ENCODE measurements around the gene FOXJ1.

Gene FOXJ1

GRCh38 chr17:76176701-76177574 is 35.9 kb upstream of the FOXJ1 start:
- Histone ChIP-seq H3K4me1 (ENCODE audit: low read depth, poor library complexity, severe bottlenecking) (peaks cover 33% of the 10 kb centered on the region), H3K27me3 (ENCODE audit: insufficient read depth, low read depth) (no peaks in the 10 kb centered on the region), H3K36me3 (ENCODE audit: insufficient read depth) (no peaks in the 10 kb centered on the region), H3K4me3 (IDR thresholded peaks at IDR 0.05; ENCODE audit: insufficient read depth, low read depth, low read length) (no peak overlapping the region), H4K20me1 (ENCODE audit: insufficient read depth) (no peaks in the 10 kb centered on the region), H3K4me2 (no peak overlapping the region), H3K9ac (no peak overlapping the region), H3K79me2 (ENCODE audit: insufficient read depth, low read depth) (no peaks in the 10 kb centered on the region), H2AFZ (ENCODE audit: low read depth) (no peak overlapping the region), H3K27ac (no peak overlapping the region)
- no peak for TF ChIP-seq CTCF (conservative IDR thresholded peaks at IDR 0.05; ENCODE audit: low read depth, low read length)

GRCh38 chr17:76174037-76174436 is 33.0 kb upstream of the FOXJ1 start:
- H3K9ac ChIP-seq: no peak overlapping the region
- peaks cover 5% of the 10 kb centered on the region for H3K4me1 ChIP-seq (ENCODE audit: low read depth, poor library complexity, severe bottlenecking)
- no peak overlapping the region for H3K27ac ChIP-seq
- H3K4me2 ChIP-seq: no peak overlapping the region
- no peaks in the 10 kb centered on the region for H3K27me3 ChIP-seq (ENCODE audit: insufficient read depth, low read depth)
- H3K79me2 ChIP-seq (ENCODE audit: insufficient read depth, low read depth): no peaks in the 10 kb centered on the region
- TF ChIP-seq CTCF (conservative IDR thresholded peaks at IDR 0.05; ENCODE audit: low read depth, low read length): no peak
- no peaks in the 10 kb centered on the region for H4K20me1 ChIP-seq (ENCODE audit: insufficient read depth)
- H2AFZ ChIP-seq (ENCODE audit: low read depth): no peak overlapping the region
- H3K4me3 ChIP-seq (IDR thresholded peaks at IDR 0.05; ENCODE audit: insufficient read depth, low read depth, low read length): no peak overlapping the region
- H3K36me3 ChIP-seq (ENCODE audit: insufficient read depth): no peaks in the 10 kb centered on the region

GRCh38 chr17:76173474-76173873 is 32.4 kb upstream of the FOXJ1 start:
- H3K4me1 ChIP-seq (ENCODE audit: low read depth, poor library complexity, severe bottlenecking): no peaks in the 10 kb centered on the region
- no peak overlapping the region for H3K4me2 ChIP-seq
- no peak overlapping the region for H3K27ac ChIP-seq
- H3K9ac ChIP-seq: no peak overlapping the region
- H3K36me3 ChIP-seq (ENCODE audit: insufficient read depth): no peaks in the 10 kb centered on the region
- no peaks in the 10 kb centered on the region for H4K20me1 ChIP-seq (ENCODE audit: insufficient read depth)
- no peak overlapping the region for H3K4me3 ChIP-seq (IDR thresholded peaks at IDR 0.05; ENCODE audit: insufficient read depth, low read depth, low read length)
- H3K79me2 ChIP-seq (ENCODE audit: insufficient read depth, low read depth): no peaks in the 10 kb centered on the region
- no peaks in the 10 kb centered on the region for H3K27me3 ChIP-seq (ENCODE audit: insufficient read depth, low read depth)
- no peak for TF ChIP-seq CTCF (conservative IDR thresholded peaks at IDR 0.05; ENCODE audit: low read depth, low read length)
- no peak overlapping the region for H2AFZ ChIP-seq (ENCODE audit: low read depth)

GRCh38 chr17:76171706-76172105 is 30.7 kb upstream of the FOXJ1 start:
- Histone ChIP-seq H3K27me3 (ENCODE audit: insufficient read depth, low read depth) (no peaks in the 10 kb centered on the region), H2AFZ (ENCODE audit: low read depth) (no peak overlapping the region), H3K4me3 (IDR thresholded peaks at IDR 0.05; ENCODE audit: insufficient read depth, low read depth, low read length) (no peak overlapping the region), H3K79me2 (ENCODE audit: insufficient read depth, low read depth) (no peaks in the 10 kb centered on the region), H3K27ac (no peak overlapping the region), H4K20me1 (ENCODE audit: insufficient read depth) (no peaks in the 10 kb centered on the region), H3K9ac (no peak overlapping the region), H3K4me1 (ENCODE audit: low read depth, poor library complexity, severe bottlenecking) (no peaks in the 10 kb centered on the region), H3K36me3 (ENCODE audit: insufficient read depth) (no peaks in the 10 kb centered on the region), H3K4me2 (no peak overlapping the region)
- no peak for TF ChIP-seq CTCF (conservative IDR thresholded peaks at IDR 0.05; ENCODE audit: low read depth, low read length)
